Transverse colon (tissue), 4 donors: ENCODE measurements around the gene FAM117B. TPM values are rescaled to one million over a fixed set of nuclear protein-coding genes. Genes with fewer than 3 reads are reported as not detected.

Experiments used
- DNase-seq: peaks from one replicate; pipeline ENCODE4 v3.0.0-alpha.2; 2019
- H3K27ac ChIP-seq, 4 donors: fragments of 200-600 bp; sonication (generic); 2 replicates each; pipeline ENCODE4 v1.5.1; 2016 to 2018; ENCODE audit warnings: inconsistent platforms in 4 of 4
- H3K27me3 ChIP-seq: fragments of 200-600 bp; sonication (generic); 2 replicates; pipeline ENCODE4 v1.5.1; 2017; ENCODE audit warnings: inconsistent platforms
- H3K36me3 ChIP-seq, 4 donors: fragments of 200-600 bp; sonication (generic); 2 replicates each; pipeline ENCODE4 v1.5.1; 2017 to 2019; ENCODE audit warnings: inconsistent platforms in 4 of 4
- H3K4me1 ChIP-seq, 4 donors: fragments of 200-600 bp; sonication (generic); 2 replicates each; pipeline ENCODE4 v1.5.1; 2017 to 2020; ENCODE audit warnings: inconsistent platforms in 4 of 4
- H3K4me3 ChIP-seq, 4 donors: fragments of 200-600 bp; sonication (generic); 1 replicate in 1 of 4; 2 replicates in 3 of 4; pipeline versions ENCODE4 v1.5.1 to v1.6.1; 2017 to 2019; ENCODE audit warnings: inconsistent platforms in 4 of 4
- H3K9me3 ChIP-seq, 2 donors: fragments of 200-600 bp; sonication (generic); 2 replicates each; pipeline ENCODE4 v1.5.1; 2017 to 2019; ENCODE audit warnings: inconsistent platforms in 2 of 2
- EP300 ChIP-seq: sonication (generic); formaldehyde crosslinking; IDR thresholded peaks from one replicate; pipeline ENCODE4 v1.6.1; 2017; ENCODE audit warnings: antibody characterized with exemption, low read depth
- POLR2A ChIP-seq: fragments of 450-650 bp; IDR thresholded peaks from one replicate; pipeline ENCODE4 v1.6.1; 2016; ENCODE audit warnings: antibody characterized with exemption, mild to moderate bottlenecking, moderate library complexity
- POLR2AphosphoS5 ChIP-seq, 3 donors: sonication (generic); formaldehyde crosslinking; IDR thresholded peaks; one replicate each; pipeline ENCODE4 v1.6.1; 2016; ENCODE audit warnings: antibody characterized with exemption in 3 of 3
- WGBS, 2 donors: methylation state at CpG; one replicate each; pipeline ENCODE4 v1.1.5; 2018; ENCODE audit warnings: low coverage in 1 of 2; 5-methylcytosine and 5-hydroxymethylcytosine counted together
- in situ Hi-C, 4 donors: fragments of 200-750 bp; cut with MboI; loops; one replicate each; pipeline versions ENCODE4 v1.15.0 to v1.15.1; 2017; ENCODE audit warnings: low sequenced_read_pairs in 3 of 4, low pct_ligation_motif_present in 1 of 4, low pct_unique_long_range_greater_than_20kb in 1 of 4
- intact Hi-C: fragments of 100-400 bp; cut with DNase I; formaldehyde crosslinking; loops from one replicate; pipeline ENCODE4 v1.15.1; 2023; ENCODE audit warnings: low total_unique reads
- total RNA-seq, 4 donors: library from RNA; depleted of rRNA; stranded (reverse); fragments of >200 nt; gene quantifications; one replicate each; pipeline ENCODE4 v1.1.0, GENCODE V29; 2016
- TF ChIP-seq, protein P1 (sequence below), 5 experiments: fragments of 200-600 bp in 3 of 5; fragments of 450-650 bp in 2 of 5; sonication (generic) in 3 of 5; IDR thresholded peaks; 1 replicate in 2 of 5; 2 replicates in 3 of 5; pipeline ENCODE4 v1.5.1; 2016 to 2017; ENCODE audit warnings: antibody characterized with exemption in 5 of 5, inconsistent platforms in 3 of 5, mild to moderate bottlenecking in 2 of 5, moderate library complexity in 1 of 5

Gene FAM117B
- total RNA-seq, 4 donors from 2014 or later = 11.1 to 21.3 (median 18.1) TPM

DNA sequence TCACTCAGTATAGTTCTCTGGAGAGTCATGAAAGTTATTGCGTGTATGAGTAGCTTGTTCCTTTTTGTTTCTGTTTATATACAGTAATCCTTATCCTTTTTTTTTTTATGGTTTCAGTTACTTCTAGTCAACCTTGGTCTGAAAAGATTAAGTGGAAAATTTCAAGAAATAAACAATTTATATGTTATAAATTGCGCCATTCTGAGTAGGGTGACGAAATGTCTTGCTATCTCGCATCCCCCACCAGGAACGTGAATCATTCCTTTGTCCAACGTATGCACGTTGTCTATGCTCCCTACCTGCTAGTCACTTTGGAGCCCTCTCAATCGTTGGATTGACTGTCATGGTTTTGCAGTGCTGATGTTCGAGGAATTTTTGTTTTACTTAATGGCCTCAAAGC, 60.4 kb downstream of the FAM117B start:
- Histone ChIP-seq H3K36me3 (peaks cover 0 to 3% (median 0%) of the 10 kb centered on the region in 4 donors), H3K27ac (no peak overlapping the region), H3K4me3 (no peak overlapping the region), H3K4me1 (peaks cover 0 to 5% (median 0%) of the 10 kb centered on the region in 4 donors), H3K9me3 (no peaks in the 10 kb centered on the region), H3K27me3 (no peaks in the 10 kb centered on the region)
- DNase-seq = no peak
- no peak for TF ChIP-seq POLR2A
- intact Hi-C loops = no loop called here
- WGBS, 2 donors = 85 to 93% methylated on average over 8 to 9 of the region's 9 CpGs
- in situ Hi-C loops = no loop called here

DNA sequence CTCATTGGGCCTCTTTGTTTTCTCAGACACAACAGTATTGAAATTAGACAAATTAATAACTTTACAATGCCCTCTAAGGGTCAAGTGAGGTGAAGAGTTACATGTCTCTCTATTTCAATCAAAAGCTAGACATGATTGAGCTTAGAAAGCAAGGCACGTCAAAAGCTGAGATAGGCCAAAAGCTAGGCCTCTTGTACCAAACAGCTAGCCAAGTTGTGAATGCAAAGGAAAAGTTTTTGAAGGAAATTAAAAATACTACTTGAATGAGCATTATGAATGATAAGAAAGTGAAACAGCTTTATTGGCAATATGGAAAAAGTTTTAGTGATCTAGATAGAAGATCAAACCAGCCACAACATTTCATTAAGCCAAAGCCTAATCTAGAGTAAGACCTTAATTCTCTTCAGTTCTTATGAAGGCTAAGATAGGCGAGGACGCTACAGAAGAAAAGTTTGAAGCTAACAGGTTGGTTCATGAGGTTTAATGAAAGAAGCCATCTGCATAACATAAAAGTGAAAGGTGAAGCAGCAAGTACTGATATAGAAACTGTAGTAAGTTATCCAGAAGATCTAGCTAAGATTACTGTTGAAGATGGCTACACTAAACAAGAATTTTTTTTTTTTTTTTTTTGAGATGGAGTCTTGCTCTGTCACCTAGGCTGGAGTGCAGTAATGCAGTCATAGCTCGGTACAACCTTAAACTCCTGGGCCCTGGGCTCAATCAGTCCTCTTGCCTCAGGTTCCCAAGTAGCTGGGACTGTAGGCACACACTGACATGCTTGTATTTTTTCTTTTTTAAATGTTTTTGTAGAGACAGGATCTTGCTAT, 65.5 kb downstream of the FAM117B start:
- Histone ChIP-seq H3K27ac (no peak overlapping the region), H3K36me3 (peaks cover 0 to 3% (median 0%) of the 10 kb centered on the region in 4 donors), H3K9me3 (no peaks in the 10 kb centered on the region), H3K4me3 (no peak overlapping the region), H3K27me3 (no peaks in the 10 kb centered on the region), H3K4me1 (no peaks in the 10 kb centered on the region)
- 91 to 95% methylated on average over 4 of the region's 4 CpGs for WGBS, 2 donors
- DNase-seq = no peak
- TF ChIP-seq EP300 (no peak), POLR2A (no peak), POLR2AphosphoS5 (IDR thresholded peaks at IDR 0.05) (no peak)
- TF ChIP-seq, protein P1, sequence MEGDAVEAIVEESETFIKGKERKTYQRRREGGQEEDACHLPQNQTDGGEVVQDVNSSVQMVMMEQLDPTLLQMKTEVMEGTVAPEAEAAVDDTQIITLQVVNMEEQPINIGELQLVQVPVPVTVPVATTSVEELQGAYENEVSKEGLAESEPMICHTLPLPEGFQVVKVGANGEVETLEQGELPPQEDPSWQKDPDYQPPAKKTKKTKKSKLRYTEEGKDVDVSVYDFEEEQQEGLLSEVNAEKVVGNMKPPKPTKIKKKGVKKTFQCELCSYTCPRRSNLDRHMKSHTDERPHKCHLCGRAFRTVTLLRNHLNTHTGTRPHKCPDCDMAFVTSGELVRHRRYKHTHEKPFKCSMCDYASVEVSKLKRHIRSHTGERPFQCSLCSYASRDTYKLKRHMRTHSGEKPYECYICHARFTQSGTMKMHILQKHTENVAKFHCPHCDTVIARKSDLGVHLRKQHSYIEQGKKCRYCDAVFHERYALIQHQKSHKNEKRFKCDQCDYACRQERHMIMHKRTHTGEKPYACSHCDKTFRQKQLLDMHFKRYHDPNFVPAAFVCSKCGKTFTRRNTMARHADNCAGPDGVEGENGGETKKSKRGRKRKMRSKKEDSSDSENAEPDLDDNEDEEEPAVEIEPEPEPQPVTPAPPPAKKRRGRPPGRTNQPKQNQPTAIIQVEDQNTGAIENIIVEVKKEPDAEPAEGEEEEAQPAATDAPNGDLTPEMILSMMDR (IDR thresholded peaks at IDR 0.05) = no peak
- intact Hi-C loops (no loop called here), in situ Hi-C loops (no loop called here)

DNA sequence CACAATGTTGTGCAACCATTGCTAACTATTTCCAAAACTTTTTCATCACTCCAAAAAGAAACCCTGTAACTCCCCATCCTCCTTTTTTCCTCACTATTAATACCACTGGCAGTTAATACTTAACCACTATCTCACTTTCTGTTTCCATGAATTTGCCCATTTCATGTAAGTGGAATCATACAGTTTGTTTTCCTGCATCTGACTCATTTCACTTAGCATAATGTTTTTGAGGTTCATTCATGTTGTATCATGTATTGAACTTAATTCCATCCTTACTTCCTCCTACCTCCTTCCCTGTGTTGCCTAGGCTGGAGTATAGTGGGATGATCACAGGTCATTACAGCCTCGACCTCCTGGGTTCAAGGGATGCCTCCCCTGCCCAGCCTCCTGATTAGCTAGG, 68.3 kb downstream of the FAM117B start:
- in situ Hi-C loops = no loop called here
- no peak for DNase-seq

DNA sequence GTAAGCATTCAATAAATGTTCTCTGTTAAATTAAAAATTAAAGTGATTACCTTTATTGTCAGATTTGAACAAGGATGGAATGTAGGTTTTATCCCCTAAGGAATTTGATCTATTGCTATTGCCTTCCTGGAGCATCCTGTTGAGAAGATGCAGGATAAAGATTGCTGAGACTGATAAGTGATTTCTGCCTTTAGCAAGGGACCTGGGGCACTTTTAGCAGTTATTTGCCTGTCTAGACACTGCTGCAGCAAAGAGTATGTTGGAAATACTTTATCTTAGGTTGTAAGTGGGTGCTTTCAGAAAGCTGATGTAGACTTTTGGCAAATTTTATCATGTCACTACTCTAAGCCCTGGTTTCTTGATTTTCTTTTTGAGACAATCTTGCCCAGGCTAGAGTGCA, 69.5 kb downstream of the FAM117B start:
- no peaks in the 10 kb centered on the region for H3K27me3 ChIP-seq
- no peaks in the 10 kb centered on the region for H3K4me1 ChIP-seq
- in situ Hi-C loops = no loop called here
- no peak overlapping the region for H3K4me3 ChIP-seq
- no peaks in the 10 kb centered on the region for H3K9me3 ChIP-seq
- intact Hi-C loops = no loop called here
- TF ChIP-seq, protein P1 (IDR thresholded peaks at IDR 0.05) = no peak
- TF ChIP-seq POLR2AphosphoS5 (IDR thresholded peaks at IDR 0.05) (no peak), POLR2A (no peak), EP300 (no peak)
- no peak overlapping the region for H3K27ac ChIP-seq
- DNase-seq = no peak
- no peaks in the 10 kb centered on the region for H3K36me3 ChIP-seq

More for the DNA sequence above, 68.3 kb downstream of the FAM117B start:
- H3K9me3 ChIP-seq = no peaks in the 10 kb centered on the region
- H3K27ac ChIP-seq = no peak overlapping the region
- intact Hi-C loops = no loop called here
- no peaks in the 10 kb centered on the region for H3K4me1 ChIP-seq
- no peaks in the 10 kb centered on the region for H3K27me3 ChIP-seq
- WGBS, 2 donors = 83% methylated on average over 1 of the region's 1 CpG; no CpG with 5 or more reads in 1 of the 2 donors
- TF ChIP-seq EP300 (no peak), POLR2A (no peak), POLR2AphosphoS5 (IDR thresholded peaks at IDR 0.05) (no peak)
- TF ChIP-seq, protein P1 (IDR thresholded peaks at IDR 0.05) = no peak
- H3K36me3 ChIP-seq = no peaks in the 10 kb centered on the region
- H3K4me3 ChIP-seq = no peak overlapping the region
